HPDE6-E6E7 (cell line): Measurements from ENCODE around the gene PAOX.
"Not testable (repeated sequence)": the region's sequence is repeated elsewhere in the genome, so short reads cannot be mapped to it uniquely, and the experiment has no call there.

Experiments used
- DNase-seq: peaks from one replicate; pipeline ENCODE4 v3.0.0; 2011; ENCODE audit warnings: missing footprints; ENCODE audit errors: extremely low spot score

The PAOX gene

GRCh38 chr10:133364645-133365431, 14.2 kb upstream of the PAOX start:
- DNase-seq, result no peak

GRCh38 chr10:133365461-133366129, 13.5 kb upstream of the PAOX start:
- no peak for DNase-seq

GRCh38 chr10:133366130-133366478, 13.0 kb upstream of the PAOX start:
- no peak for DNase-seq

- DNase-seq, result no peak
Observed at GRCh38 chr10:133366751-133367150, 12.3 kb upstream of the PAOX start.

- not testable (repeated sequence) for DNase-seq
Observed at GRCh38 chr10:133367461-133367860, 11.6 kb upstream of the PAOX start.

GRCh38 chr10:133368153-133368552, 10.9 kb upstream of the PAOX start:
- DNase-seq, result no peak

- no peak for DNase-seq
Observed at GRCh38 chr10:133370030-133370786, 8.9 kb upstream of the PAOX start.

GRCh38 chr10:133372507-133372906, 6.6 kb upstream of the PAOX start:
- no peak for DNase-seq

GRCh38 chr10:133373174-133374090, 5.6 kb upstream of the PAOX start, which contains the start of gene ECHS1:
ECHS1 (minus strand) TSS chr10:133373354; CDS start chr10:133373333, 21 bp downstream.
- peak; percentile 97 for DNase-seq

- DNase-seq, result no peak
Observed at GRCh38 chr10:133375357-133376115, 3.5 kb upstream of the PAOX start.

- DNase-seq, result not testable (repeated sequence)
Observed at GRCh38 chr10:133376183-133376582, 2.9 kb upstream of the PAOX start.

GRCh38 chr10:133377025-133377817, 1.8 kb upstream of the PAOX start:
- no peak for DNase-seq

- DNase-seq, result no peak
Observed at GRCh38 chr10:133377818-133378250, 1.2 kb upstream of the PAOX start.

- peak; percentile 49 for DNase-seq
Observed at GRCh38 chr10:133378251-133379096, 588 bp upstream of the PAOX start.

GRCh38 chr10:133379801-133380666, 972 bp downstream of the PAOX start:
- no peak for DNase-seq

- DNase-seq, result no peak
Observed at GRCh38 chr10:133381036-133381435, 2.0 kb downstream of the PAOX start.

- no peak for DNase-seq
Observed at GRCh38 chr10:133383551-133383950, 4.5 kb downstream of the PAOX start.

- DNase-seq, result no peak
Observed at GRCh38 chr10:133384071-133384470, 5.0 kb downstream of the PAOX start.
